Loucy (cell line): Measurements from ENCODE around the gene MOAP1.

Experiments
- H2AFZ ChIP-seq: fragments of 200-600 bp; sonication (generic); 2 replicates; pipeline ENCODE4 v1.6.0; 2016; ENCODE audit warnings: antibody characterized with exemption, mild to moderate bottlenecking, low read length, moderate library complexity
- H3F3A ChIP-seq: fragments of 200-600 bp; 2 replicates; pipeline ENCODE4 v1.6.0; 2016; ENCODE audit warnings: antibody characterized with exemption, low read depth, mild to moderate bottlenecking
- H3K27me3 ChIP-seq: fragments of 200-600 bp; sonication (generic); 2 replicates; pipeline ENCODE4 v1.6.1; 2014; ENCODE audit warnings: low read length, mild to moderate bottlenecking; ENCODE audit not compliant: insufficient read depth, poor library complexity, severe bottlenecking
- H3K36me3 ChIP-seq: fragments of 200-600 bp; sonication (generic); 2 replicates; pipeline ENCODE4 v1.6.1; 2016; ENCODE audit warnings: low read length; ENCODE audit not compliant: insufficient read depth
- H3K4me1 ChIP-seq: fragments of 200-600 bp; sonication (generic); 2 replicates; pipeline ENCODE4 v1.5.1; 2014; ENCODE audit warnings: low read length, mild to moderate bottlenecking; ENCODE audit not compliant: insufficient read depth, poor library complexity, severe bottlenecking
- H3K4me2 ChIP-seq: fragments of 200-600 bp; sonication (generic); 2 replicates; pipeline ENCODE4 v1.6.0; 2014; ENCODE audit warnings: antibody characterized with exemption, low read length, low read depth, mild to moderate bottlenecking; ENCODE audit not compliant: poor library complexity, severe bottlenecking
- H3K4me3 ChIP-seq: fragments of 200-600 bp; sonication (generic); 2 replicates; pipeline ENCODE4 v1.5.1; 2014; ENCODE audit warnings: low read length, mild to moderate bottlenecking, mixed read lengths; ENCODE audit not compliant: poor library complexity, severe bottlenecking
- H3K79me2 ChIP-seq: fragments of 200-600 bp; sonication (generic); 2 replicates; pipeline ENCODE4 v1.6.1; 2014; ENCODE audit warnings: low read length; ENCODE audit not compliant: insufficient read depth
- H3K9ac ChIP-seq: fragments of 200-600 bp; sonication (generic); 2 replicates; pipeline ENCODE4 v1.6.0; 2014; ENCODE audit warnings: mild to moderate bottlenecking, low read depth, low read length, moderate library complexity; ENCODE audit not compliant: poor library complexity, severe bottlenecking
- H3K9me2 ChIP-seq: fragments of 200-600 bp; sonication (generic); replicated peaks from 2 replicates; pipeline ENCODE4 v1.6.1; 2016; ENCODE audit warnings: low read depth, low read length, mixed read lengths
- H3K9me3 ChIP-seq: fragments of 200-600 bp; sonication (generic); 2 replicates; pipeline ENCODE4 v1.6.1; 2014; ENCODE audit warnings: mild to moderate bottlenecking, antibody characterized with exemption, low read length, low read depth; ENCODE audit not compliant: insufficient read depth
- H4K20me1 ChIP-seq: fragments of 200-600 bp; sonication (generic); 2 replicates; pipeline ENCODE4 v1.6.0; 2014; ENCODE audit warnings: antibody characterized with exemption, low read length, mild to moderate bottlenecking; ENCODE audit not compliant: insufficient read depth, poor library complexity, severe bottlenecking
- EZH2phosphoT487 ChIP-seq: fragments of 200-600 bp; IDR thresholded peaks from 2 replicates; pipeline ENCODE4 v1.6.1; 2018; ENCODE audit warnings: antibody characterized with exemption, mild to moderate bottlenecking, moderate library complexity, borderline replicate concordance
- TF ChIP-seq, protein P1 (sequence below): fragments of 200-600 bp; sonication (generic); conservative IDR thresholded peaks from 2 replicates; pipeline ENCODE4 v1.5.1; 2014; ENCODE audit warnings: mild to moderate bottlenecking, antibody characterized with exemption, low read length

MOAP1 gene

DNA sequence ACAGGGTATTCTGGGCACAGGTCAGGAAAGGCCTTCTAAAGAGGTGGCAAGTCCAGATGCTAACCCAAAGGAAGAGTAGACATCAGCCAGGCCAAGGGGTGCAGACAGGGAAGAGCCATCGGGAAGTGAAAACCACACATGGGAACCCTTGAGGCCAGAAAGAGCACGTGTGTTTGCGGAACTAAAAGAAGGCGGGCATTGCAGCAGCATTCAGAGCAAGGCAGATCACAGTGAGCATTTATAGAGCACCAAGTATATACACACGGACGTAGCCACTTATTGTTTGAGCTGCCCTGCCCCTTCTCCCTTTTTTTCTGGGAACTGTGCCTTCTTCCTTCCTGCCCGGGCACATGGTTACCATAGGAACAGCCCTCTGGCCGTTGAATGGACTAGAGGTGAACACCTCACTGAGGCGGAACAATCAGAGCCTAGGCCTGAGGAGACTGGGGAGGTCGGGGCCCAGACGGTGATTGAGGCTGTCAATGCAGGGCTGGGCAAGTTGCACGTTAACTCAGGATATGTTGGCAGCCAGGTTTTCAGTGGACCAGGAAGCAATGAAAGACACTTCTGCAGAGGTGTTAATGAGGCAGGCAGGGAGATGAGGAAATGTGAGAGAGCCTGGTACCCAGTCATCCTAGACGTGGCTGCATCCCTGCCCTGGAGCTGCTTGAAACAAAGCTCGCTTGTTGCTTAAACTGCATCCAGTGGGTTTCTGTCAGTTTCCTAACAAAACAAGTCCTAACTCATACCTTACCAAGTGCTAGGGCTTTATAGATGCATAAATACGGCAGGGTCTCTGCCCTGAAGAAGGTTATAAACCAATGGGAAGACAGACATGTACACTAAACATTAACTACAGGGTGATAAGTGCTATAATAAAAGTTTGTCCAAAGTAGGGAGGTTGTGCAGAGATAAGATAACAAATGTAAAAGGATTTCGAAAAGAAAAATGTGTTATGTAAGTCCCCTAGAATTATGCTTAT is 34.2 kb downstream of the MOAP1 start:
- TF ChIP-seq, protein P1, sequence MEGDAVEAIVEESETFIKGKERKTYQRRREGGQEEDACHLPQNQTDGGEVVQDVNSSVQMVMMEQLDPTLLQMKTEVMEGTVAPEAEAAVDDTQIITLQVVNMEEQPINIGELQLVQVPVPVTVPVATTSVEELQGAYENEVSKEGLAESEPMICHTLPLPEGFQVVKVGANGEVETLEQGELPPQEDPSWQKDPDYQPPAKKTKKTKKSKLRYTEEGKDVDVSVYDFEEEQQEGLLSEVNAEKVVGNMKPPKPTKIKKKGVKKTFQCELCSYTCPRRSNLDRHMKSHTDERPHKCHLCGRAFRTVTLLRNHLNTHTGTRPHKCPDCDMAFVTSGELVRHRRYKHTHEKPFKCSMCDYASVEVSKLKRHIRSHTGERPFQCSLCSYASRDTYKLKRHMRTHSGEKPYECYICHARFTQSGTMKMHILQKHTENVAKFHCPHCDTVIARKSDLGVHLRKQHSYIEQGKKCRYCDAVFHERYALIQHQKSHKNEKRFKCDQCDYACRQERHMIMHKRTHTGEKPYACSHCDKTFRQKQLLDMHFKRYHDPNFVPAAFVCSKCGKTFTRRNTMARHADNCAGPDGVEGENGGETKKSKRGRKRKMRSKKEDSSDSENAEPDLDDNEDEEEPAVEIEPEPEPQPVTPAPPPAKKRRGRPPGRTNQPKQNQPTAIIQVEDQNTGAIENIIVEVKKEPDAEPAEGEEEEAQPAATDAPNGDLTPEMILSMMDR: no peak
- no peak for TF ChIP-seq EZH2phosphoT487
- no peaks in the 10 kb centered on the region for H3F3A ChIP-seq
- H3K4me3 ChIP-seq: no peak overlapping the region
- H3K9me3 ChIP-seq: no peaks in the 10 kb centered on the region
- H3K4me2 ChIP-seq: no peak overlapping the region
- no peaks in the 10 kb centered on the region for H3K79me2 ChIP-seq
- H4K20me1 ChIP-seq: no peaks in the 10 kb centered on the region
- H3K9me2 ChIP-seq: no peaks in the 10 kb centered on the region
- H3K36me3 ChIP-seq: no peaks in the 10 kb centered on the region
- H3K4me1 ChIP-seq: no peaks in the 10 kb centered on the region
- no peak overlapping the region; the same call in 1 of the 2 replicates for H2AFZ ChIP-seq
- no peak overlapping the region for H3K9ac ChIP-seq
- no peaks in the 10 kb centered on the region for H3K27me3 ChIP-seq

DNA sequence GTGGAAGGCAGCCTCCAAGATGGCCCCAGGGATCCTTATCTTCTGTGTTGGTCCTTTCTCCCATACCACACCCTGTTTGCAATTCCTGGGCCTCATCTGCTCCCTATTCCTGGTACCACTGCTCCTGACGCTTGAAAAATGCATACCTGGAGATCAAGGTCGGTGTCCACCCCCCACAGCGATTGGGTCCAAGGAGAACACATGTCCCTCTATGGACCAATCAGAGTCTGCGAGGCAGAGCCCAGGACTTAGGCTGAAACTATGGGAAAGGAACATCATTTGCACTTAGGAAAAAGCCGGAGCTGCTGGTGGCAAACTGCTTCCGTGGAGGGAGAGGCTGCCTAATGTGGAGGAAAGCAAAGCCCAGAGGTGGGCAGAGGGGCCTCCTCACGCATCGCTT is 35.7 kb downstream of the MOAP1 start:
- Histone ChIP-seq H3K9me2 (no peaks in the 10 kb centered on the region), H3K9me3 (no peaks in the 10 kb centered on the region), H3K9ac (no peak overlapping the region)

DNA sequence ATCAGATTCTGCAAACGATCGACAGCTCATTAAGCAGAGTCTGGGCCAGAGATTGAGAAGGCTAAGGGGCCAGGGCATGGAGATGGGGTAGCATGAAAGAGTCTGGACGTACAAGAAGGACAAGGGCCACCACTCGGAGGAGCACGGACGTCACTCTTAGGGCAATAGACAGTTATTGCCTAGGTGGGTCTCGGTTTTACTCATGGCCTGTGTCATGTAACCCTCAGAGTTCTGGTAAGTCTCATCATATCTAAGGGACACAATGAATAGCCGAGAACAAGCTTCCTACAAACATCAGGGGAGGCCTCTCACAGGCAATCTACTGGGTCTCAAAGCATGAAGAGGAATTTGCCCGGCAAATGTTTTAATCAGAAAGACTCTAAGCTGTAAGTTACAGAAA is 38.6 kb downstream of the MOAP1 start:
- Histone ChIP-seq H4K20me1 (no peaks in the 10 kb centered on the region), H3K4me1 (no peaks in the 10 kb centered on the region), H3K4me2 (no peak overlapping the region), H2AFZ (no peak overlapping the region), H3K9me3 (no peaks in the 10 kb centered on the region), H3K79me2 (no peaks in the 10 kb centered on the region), H3K27me3 (no peaks in the 10 kb centered on the region), H3F3A (no peaks in the 10 kb centered on the region), H3K9me2 (no peaks in the 10 kb centered on the region), H3K36me3 (no peaks in the 10 kb centered on the region), H3K9ac (no peak overlapping the region), H3K4me3 (no peak overlapping the region)
- TF ChIP-seq, protein P1: no peak
- no peak for TF ChIP-seq EZH2phosphoT487

More for the DNA sequence above, 35.7 kb downstream of the MOAP1 start:
- Histone ChIP-seq H4K20me1 (no peaks in the 10 kb centered on the region), H3K4me1 (no peaks in the 10 kb centered on the region), H3F3A (no peaks in the 10 kb centered on the region), H3K4me3 (no peak overlapping the region), H2AFZ (no peak overlapping the region), H3K79me2 (no peaks in the 10 kb centered on the region), H3K27me3 (no peaks in the 10 kb centered on the region), H3K4me2 (no peak overlapping the region), H3K36me3 (no peaks in the 10 kb centered on the region)
- TF ChIP-seq, protein P1: no peak
- TF ChIP-seq EZH2phosphoT487: no peak
